Measurements from ENCODE around the gene SPDYE16.
"Not testable (repeated sequence)": the region's sequence is repeated elsewhere in the genome, so short reads cannot be mapped to it uniquely, and the experiment has no call there.

The SPDYE16 gene

DNA sequence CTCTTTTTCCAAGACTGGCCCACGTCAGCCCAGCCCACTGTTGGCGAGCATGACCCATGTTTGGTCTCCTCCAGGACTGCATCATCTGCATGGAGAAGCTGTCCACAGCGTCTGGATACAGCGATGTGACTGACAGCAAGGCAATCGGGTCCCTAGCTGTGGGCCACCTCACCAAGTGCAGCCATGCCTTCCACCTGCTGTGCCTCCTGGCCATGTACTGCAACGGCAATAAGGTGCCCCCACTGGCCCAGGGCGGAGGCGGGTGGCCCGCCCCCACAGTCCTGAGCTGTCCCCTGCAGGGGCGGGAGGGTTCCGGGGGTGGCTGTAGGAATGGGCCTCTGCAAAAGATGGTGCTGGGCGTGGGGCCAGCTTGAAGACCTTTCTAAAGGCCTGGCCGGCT lies 40.9 kb downstream of the SPDYE16 start:
- H3K36me3 ChIP-seq, result peaks cover 57% of the 10 kb centered on the region
- not testable (repeated sequence) for H3K27me3 ChIP-seq; H3K4me1 ChIP-seq (ENCODE audit: control insufficient read depth in 1 of 2, insufficient read depth in 1 of 2, low read depth in 1 of 2, low read length in 1 of 2); H3K4me3 ChIP-seq (ENCODE audit: low read depth in 1 of 2, low read length in 1 of 2); H3K27ac ChIP-seq; H3K9me3 ChIP-seq

- peaks cover 37% of the 10 kb centered on the region for H3K36me3 ChIP-seq
- H3K27me3 ChIP-seq; H3K9me3 ChIP-seq; H3K27ac ChIP-seq; H3K4me1 ChIP-seq (ENCODE audit: control insufficient read depth in 1 of 2, insufficient read depth in 1 of 2, low read depth in 1 of 2, low read length in 1 of 2); H3K4me3 ChIP-seq (ENCODE audit: low read depth in 1 of 2, low read length in 1 of 2): not testable (repeated sequence)
Measured at GRCh38 chr7:76499924-76500241, 43.2 kb downstream of the SPDYE16 start.

GRCh38 chr7:76499201-76499923 lies 43.7 kb downstream of the SPDYE16 start:
- not testable (repeated sequence) for H3K4me1 ChIP-seq (ENCODE audit: control insufficient read depth in 1 of 2, insufficient read depth in 1 of 2, low read depth in 1 of 2, low read length in 1 of 2); H3K27ac ChIP-seq; H3K27me3 ChIP-seq; H3K9me3 ChIP-seq; H3K4me3 ChIP-seq (ENCODE audit: low read depth in 1 of 2, low read length in 1 of 2)
- H3K36me3 ChIP-seq, result peaks cover 31% of the 10 kb centered on the region

DNA sequence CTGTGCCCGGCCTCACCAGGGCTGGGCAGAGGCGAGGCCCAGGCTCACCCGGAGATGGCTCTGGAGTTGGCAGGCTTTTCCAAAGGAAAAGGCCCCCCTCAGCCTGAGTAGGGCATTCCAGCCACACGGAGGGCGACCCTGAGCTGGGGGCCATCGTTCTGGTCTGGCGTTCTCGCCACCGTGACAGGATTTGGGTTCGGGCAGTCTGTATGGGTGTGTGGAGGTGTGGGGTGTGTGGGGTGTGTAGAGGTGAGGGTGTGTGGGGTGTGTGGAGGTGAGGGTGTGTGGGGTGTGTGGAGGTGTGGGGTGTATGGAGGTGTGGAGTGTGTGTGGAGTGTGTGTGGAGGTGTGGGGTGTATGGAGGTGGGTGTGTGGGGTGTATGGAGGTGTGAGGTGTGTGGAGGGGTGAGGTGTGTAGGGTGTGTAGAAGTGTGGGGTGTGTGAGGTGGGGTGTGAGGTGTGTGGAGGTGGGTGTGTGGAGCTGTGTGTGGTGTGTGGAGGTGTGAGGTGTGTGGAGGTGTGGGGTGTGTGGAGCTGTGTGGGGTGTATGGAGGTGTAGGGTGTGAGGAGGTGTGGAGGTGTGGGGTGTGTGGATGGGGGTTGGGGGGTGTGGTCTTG lies 44.4 kb downstream of the SPDYE16 start:
- H3K4me3 ChIP-seq (ENCODE audit: low read depth in 1 of 2, low read length in 1 of 2); H3K27me3 ChIP-seq; H3K9me3 ChIP-seq; H3K27ac ChIP-seq; H3K4me1 ChIP-seq (ENCODE audit: control insufficient read depth in 1 of 2, insufficient read depth in 1 of 2, low read depth in 1 of 2, low read length in 1 of 2): not testable (repeated sequence)
- H3K36me3 ChIP-seq, result peaks cover 30% of the 10 kb centered on the region

- not testable (repeated sequence) for H3K4me1 ChIP-seq (ENCODE audit: control insufficient read depth in 1 of 2, insufficient read depth in 1 of 2, low read depth in 1 of 2, low read length in 1 of 2); H3K9me3 ChIP-seq; H3K27ac ChIP-seq; H3K27me3 ChIP-seq; H3K4me3 ChIP-seq (ENCODE audit: low read depth in 1 of 2, low read length in 1 of 2)
- peaks cover 25% of the 10 kb centered on the region for H3K36me3 ChIP-seq
Measured at GRCh38 chr7:76497918-76498582, 45.0 kb downstream of the SPDYE16 start.

- not testable (repeated sequence) for H3K36me3 ChIP-seq; H3K9me3 ChIP-seq; H3K4me1 ChIP-seq (ENCODE audit: control insufficient read depth in 1 of 2, insufficient read depth in 1 of 2, low read depth in 1 of 2, low read length in 1 of 2); H3K27me3 ChIP-seq; H3K4me3 ChIP-seq (ENCODE audit: low read depth in 1 of 2, low read length in 1 of 2); H3K27ac ChIP-seq
Measured at GRCh38 chr7:76495717-76496116, 47.4 kb downstream of the SPDYE16 start.

- not testable (repeated sequence) for H3K4me3 ChIP-seq (ENCODE audit: low read depth in 1 of 2, low read length in 1 of 2); H3K27ac ChIP-seq; H3K9me3 ChIP-seq; H3K36me3 ChIP-seq; H3K27me3 ChIP-seq; H3K4me1 ChIP-seq (ENCODE audit: control insufficient read depth in 1 of 2, insufficient read depth in 1 of 2, low read depth in 1 of 2, low read length in 1 of 2)
Measured at GRCh38 chr7:76492139-76492538, 51.0 kb downstream of the SPDYE16 start.

DNA sequence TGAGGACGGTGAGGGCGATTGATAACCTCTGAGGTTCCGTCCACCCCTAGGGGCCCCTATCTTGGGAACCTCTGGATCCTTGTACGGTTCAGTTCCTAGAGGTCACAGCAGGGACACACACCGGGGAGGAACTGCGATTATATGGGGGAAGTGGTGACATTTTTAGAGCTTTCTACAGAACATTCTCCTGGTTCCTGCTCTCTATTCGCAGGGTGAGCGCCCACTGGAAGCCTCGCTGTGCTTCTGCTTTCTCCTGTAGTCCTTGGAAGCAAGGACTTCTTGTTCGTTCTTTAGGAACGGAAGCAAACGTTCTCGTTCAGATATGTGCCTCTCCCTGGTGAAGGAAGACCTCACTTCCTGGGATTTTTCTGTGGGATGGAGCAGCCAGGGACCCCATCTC lies 55.1 kb downstream of the SPDYE16 start:
- not testable (repeated sequence) for H3K4me1 ChIP-seq (ENCODE audit: control insufficient read depth in 1 of 2, insufficient read depth in 1 of 2, low read depth in 1 of 2, low read length in 1 of 2); H3K4me3 ChIP-seq (ENCODE audit: low read depth in 1 of 2, low read length in 1 of 2); H3K27me3 ChIP-seq; H3K9me3 ChIP-seq; H3K27ac ChIP-seq
- H3K36me3 ChIP-seq, result peaks cover 12% of the 10 kb centered on the region

- not testable (repeated sequence) for H3K4me3 ChIP-seq (ENCODE audit: low read depth in 1 of 2, low read length in 1 of 2); H3K4me1 ChIP-seq (ENCODE audit: control insufficient read depth in 1 of 2, insufficient read depth in 1 of 2, low read depth in 1 of 2, low read length in 1 of 2); H3K27me3 ChIP-seq; H3K9me3 ChIP-seq; H3K27ac ChIP-seq
- peaks cover 25% of the 10 kb centered on the region for H3K36me3 ChIP-seq
Measured at GRCh38 chr7:76486618-76487017, 56.5 kb downstream of the SPDYE16 start.

DNA sequence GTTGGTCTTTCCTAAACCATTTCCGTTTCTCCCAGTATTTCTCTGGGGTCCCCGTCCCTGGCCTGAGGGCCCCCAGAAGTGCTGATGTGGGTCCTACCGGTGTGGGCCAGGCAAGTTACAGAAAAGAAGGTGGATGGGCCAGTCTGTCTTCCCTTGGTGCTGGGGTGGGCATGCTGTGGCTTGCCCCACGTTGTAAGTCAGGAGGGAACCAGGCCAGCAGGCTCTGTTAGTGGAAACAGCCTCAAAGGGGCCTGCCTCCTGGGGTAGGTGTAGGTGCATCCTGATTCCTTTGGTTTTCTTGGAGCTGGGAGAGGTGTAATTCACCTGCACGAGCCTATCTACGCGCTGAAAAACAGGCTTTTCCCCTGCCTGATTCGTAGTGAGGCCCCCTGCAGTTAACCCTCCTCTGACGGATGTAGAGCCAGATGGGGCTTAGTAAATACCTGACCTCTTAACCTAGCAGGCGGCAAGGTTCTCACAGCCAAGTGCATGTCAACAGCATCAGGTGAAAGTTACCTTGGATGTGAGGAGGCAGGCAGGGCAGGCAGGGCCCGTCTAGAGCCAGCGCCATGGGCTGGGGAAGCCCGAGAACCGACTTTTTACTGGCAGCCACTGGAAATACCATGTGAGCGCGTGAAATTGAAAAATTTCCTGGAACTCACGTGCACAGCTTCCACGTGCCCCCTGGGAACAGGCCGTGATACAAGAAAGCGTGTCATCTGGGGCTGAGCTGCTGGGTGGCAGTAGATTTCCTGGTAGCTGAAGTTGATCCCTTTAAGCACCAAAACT lies 57.1 kb downstream of the SPDYE16 start:
- H3K4me3 ChIP-seq (ENCODE audit: low read depth in 1 of 2, low read length in 1 of 2); H3K9me3 ChIP-seq; H3K27ac ChIP-seq; H3K4me1 ChIP-seq (ENCODE audit: control insufficient read depth in 1 of 2, insufficient read depth in 1 of 2, low read depth in 1 of 2, low read length in 1 of 2); H3K27me3 ChIP-seq: not testable (repeated sequence)
- H3K36me3 ChIP-seq, result peaks cover 30% of the 10 kb centered on the region

GRCh38 chr7:76484456-76484855 lies 58.6 kb downstream of the SPDYE16 start:
- H3K4me1 ChIP-seq (ENCODE audit: control insufficient read depth in 1 of 2, insufficient read depth in 1 of 2, low read depth in 1 of 2, low read length in 1 of 2); H3K9me3 ChIP-seq; H3K27me3 ChIP-seq; H3K4me3 ChIP-seq (ENCODE audit: low read depth in 1 of 2, low read length in 1 of 2); H3K27ac ChIP-seq: not testable (repeated sequence)
- peaks cover 39% of the 10 kb centered on the region for H3K36me3 ChIP-seq

GRCh38 chr7:76483081-76483480 lies 60.0 kb downstream of the SPDYE16 start:
- H3K4me3 ChIP-seq (ENCODE audit: low read depth in 1 of 2, low read length in 1 of 2); H3K27me3 ChIP-seq; H3K27ac ChIP-seq; H3K9me3 ChIP-seq; H3K4me1 ChIP-seq (ENCODE audit: control insufficient read depth in 1 of 2, insufficient read depth in 1 of 2, low read depth in 1 of 2, low read length in 1 of 2): not testable (repeated sequence)
- H3K36me3 ChIP-seq, result peaks cover 39% of the 10 kb centered on the region

GRCh38 chr7:76482660-76483059 lies 60.4 kb downstream of the SPDYE16 start:
- not testable (repeated sequence) for H3K4me3 ChIP-seq (ENCODE audit: low read depth in 1 of 2, low read length in 1 of 2); H3K9me3 ChIP-seq; H3K4me1 ChIP-seq (ENCODE audit: control insufficient read depth in 1 of 2, insufficient read depth in 1 of 2, low read depth in 1 of 2, low read length in 1 of 2); H3K27me3 ChIP-seq; H3K27ac ChIP-seq
- H3K36me3 ChIP-seq, result peaks cover 39% of the 10 kb centered on the region
